Fibroblast of lung (primary cell): ENCODE results near the gene RRP7A. TPM values are rescaled to one million over a fixed set of nuclear protein-coding genes. Genes with fewer than 3 reads are reported as not detected.
"Not testable (repeated sequence)": the region's sequence is repeated elsewhere in the genome, so short reads cannot be mapped to it uniquely, and the experiment has no call there.

Experiments
- DNase-seq, 2 donors: peaks; one replicate each; pipeline versions ENCODE4 v3.0.0 to v3.0.0-alpha.2; 2010; ENCODE audit warnings: low read depth in 2 of 2
- H2AFZ ChIP-seq: 2 replicates; pipeline ENCODE4 v1.5.1; 2012; ENCODE audit warnings: low read length, control low read depth, inconsistent platforms
- H3K27ac ChIP-seq: 2 replicates; pipeline ENCODE4 v1.5.1; 2011; ENCODE audit warnings: low read length, control low read depth; ENCODE audit not compliant: insufficient read depth
- H3K27me3 ChIP-seq: 2 replicates; pipeline ENCODE4 v1.5.1; 2011; ENCODE audit warnings: mild to moderate bottlenecking, low read length; ENCODE audit not compliant: control insufficient read depth, insufficient read depth
- H3K36me3 ChIP-seq: 2 replicates; pipeline ENCODE4 v1.5.1; 2011; ENCODE audit warnings: low read length; ENCODE audit not compliant: control insufficient read depth, insufficient read depth
- H3K4me1 ChIP-seq: 2 replicates; pipeline ENCODE4 v1.5.1; 2011; ENCODE audit warnings: low read length; ENCODE audit not compliant: control insufficient read depth, insufficient read depth; ENCODE audit errors: extremely low read depth
- H3K4me2 ChIP-seq: 2 replicates; pipeline ENCODE4 v1.5.1; 2011; ENCODE audit warnings: low read length, control low read depth; ENCODE audit not compliant: insufficient read depth; ENCODE audit errors: extremely low read depth
- H3K4me3 ChIP-seq, 4 experiments: fragments of 200-600 bp in 1 of 4; sonication (generic) in 1 of 4; replicated peaks in 1 of 4; 2 replicates each; pipeline ENCODE4 v1.5.1; 2011 to 2016; ENCODE audit warnings: low read length in 4 of 4, low read depth in 3 of 4, mild to moderate bottlenecking in 3 of 4, control low read depth in 2 of 4, inconsistent platforms in 1 of 4, mixed read lengths in 1 of 4; ENCODE audit not compliant: insufficient read depth in 1 of 4; ENCODE audit errors: control extremely low read depth in 1 of 4
- H3K79me2 ChIP-seq: 2 replicates; pipeline ENCODE4 v1.5.1; 2012; ENCODE audit warnings: mild to moderate bottlenecking, low read length, inconsistent platforms; ENCODE audit not compliant: control insufficient read depth, insufficient read depth
- H3K9ac ChIP-seq: 2 replicates; pipeline ENCODE4 v1.5.1; 2011; ENCODE audit warnings: mild to moderate bottlenecking, low read length, control low read depth; ENCODE audit not compliant: insufficient read depth
- H3K9me3 ChIP-seq: 2 replicates; pipeline ENCODE4 v1.5.1; 2012; ENCODE audit warnings: low read depth, low read length; ENCODE audit not compliant: control insufficient read depth, insufficient read depth
- H4K20me1 ChIP-seq: 2 replicates; pipeline ENCODE4 v1.5.1; 2011; ENCODE audit warnings: low read length; ENCODE audit not compliant: control insufficient read depth, insufficient read depth; ENCODE audit errors: extremely low read depth
- EZH2 ChIP-seq: IDR thresholded peaks from 2 replicates; pipeline ENCODE4 v1.5.1; 2012; ENCODE audit warnings: low read length, control low read depth, mild to moderate bottlenecking; ENCODE audit errors: missing control alignments
- polyA plus RNA-seq, 2 donors: library from polyadenylated mRNA; depleted of rRNA in 1 of 2; stranded (reverse) in 1 of 2; unstranded in 1 of 2; fragments of >200 nt; gene quantifications; 2 replicates each; pipeline ENCODE4 v1.2.1, GENCODE V29; 2011 to 2012; ENCODE audit warnings: missing spikeins in 1 of 2
- total RNA-seq: library from RNA; depleted of rRNA; stranded (reverse); fragments of >200 nt; gene quantifications from 2 replicates; pipeline ENCODE4 v1.2.1, GENCODE V29; 2014
- TF ChIP-seq, protein P1 (sequence below), 2 donors: IDR thresholded peaks in 1 of 2; conservative IDR thresholded peaks in 1 of 2; 1 replicate in 1 of 2; 2 replicates in 1 of 2; pipeline ENCODE4 v1.5.1; 2011 to 2012; ENCODE audit warnings: low read length in 2 of 2, control low read depth in 1 of 2, inconsistent platforms in 1 of 2, low read depth in 1 of 2, mild to moderate bottlenecking in 1 of 2

The RRP7A gene
- total and polyA plus RNA-seq, 2 donors (not counting 1 experiment from before 2014, with no cell fraction given) = 18.9 to 21.3 TPM

DNA sequence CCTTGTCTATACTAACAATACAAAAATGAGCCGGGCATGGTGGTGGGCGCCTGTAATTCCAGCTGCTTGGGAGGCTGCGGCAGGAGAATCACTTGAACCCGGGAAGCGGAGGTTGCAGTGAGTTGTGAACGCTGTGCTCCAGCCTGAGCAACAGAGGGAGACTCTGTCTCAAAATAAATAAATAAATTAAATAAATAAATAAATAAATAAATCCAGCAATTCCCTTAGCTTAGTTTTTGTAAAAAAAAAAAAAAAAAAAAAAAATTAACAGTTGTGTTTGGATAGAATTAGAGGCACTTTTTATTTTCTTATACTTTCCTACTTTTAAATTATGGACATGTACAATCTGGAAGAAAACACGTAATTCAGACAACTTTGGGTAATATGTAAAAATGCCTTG lies 2.5 kb downstream of the RRP7A start:
- not testable (repeated sequence) for H4K20me1 ChIP-seq, H3K4me3 ChIP-seq, H3K9ac ChIP-seq, H3K4me2 ChIP-seq, H3K27me3 ChIP-seq, H3K27ac ChIP-seq, DNase-seq, H3K9me3 ChIP-seq, H2AFZ ChIP-seq, H3K36me3 ChIP-seq, H3K4me1 ChIP-seq
- peaks cover 19% of the 10 kb centered on the region for H3K79me2 ChIP-seq

DNA sequence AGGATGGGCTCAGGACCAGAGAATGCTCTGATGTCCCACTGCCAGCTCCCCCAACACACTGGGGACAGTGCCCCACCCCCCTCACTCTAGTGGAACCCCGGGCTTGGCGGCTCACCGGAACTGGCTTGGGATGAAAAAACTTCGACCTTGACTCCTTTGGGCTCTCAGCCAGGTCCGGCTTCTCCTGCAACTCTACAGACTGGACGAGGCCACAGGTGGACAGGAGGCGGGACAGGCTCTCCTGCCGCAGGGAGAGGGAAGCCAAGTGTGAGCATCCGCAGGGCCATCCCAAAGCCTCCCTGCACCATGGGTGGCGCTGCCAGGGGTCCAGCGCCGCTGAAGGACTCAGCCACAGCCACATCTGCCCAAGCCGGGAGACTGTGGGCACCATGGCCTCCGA lies 3.7 kb downstream of the RRP7A start:
- Histone ChIP-seq H2AFZ (no peak overlapping the region), H3K9me3 (no peaks in the 10 kb centered on the region), H3K27me3 (no peaks in the 10 kb centered on the region), H3K27ac (no peak overlapping the region), H3K4me1 (peaks cover 2% of the 10 kb centered on the region), H4K20me1 (no peaks in the 10 kb centered on the region), H3K4me3 (no peak overlapping the region), H3K4me2 (no peak overlapping the region), H3K9ac (no peak overlapping the region), H3K79me2 (peaks cover 19% of the 10 kb centered on the region), H3K36me3 (peaks cover 13% of the 10 kb centered on the region)
- DNase-seq = no peak
- TF ChIP-seq EZH2 = no peak
- TF ChIP-seq, protein P1, sequence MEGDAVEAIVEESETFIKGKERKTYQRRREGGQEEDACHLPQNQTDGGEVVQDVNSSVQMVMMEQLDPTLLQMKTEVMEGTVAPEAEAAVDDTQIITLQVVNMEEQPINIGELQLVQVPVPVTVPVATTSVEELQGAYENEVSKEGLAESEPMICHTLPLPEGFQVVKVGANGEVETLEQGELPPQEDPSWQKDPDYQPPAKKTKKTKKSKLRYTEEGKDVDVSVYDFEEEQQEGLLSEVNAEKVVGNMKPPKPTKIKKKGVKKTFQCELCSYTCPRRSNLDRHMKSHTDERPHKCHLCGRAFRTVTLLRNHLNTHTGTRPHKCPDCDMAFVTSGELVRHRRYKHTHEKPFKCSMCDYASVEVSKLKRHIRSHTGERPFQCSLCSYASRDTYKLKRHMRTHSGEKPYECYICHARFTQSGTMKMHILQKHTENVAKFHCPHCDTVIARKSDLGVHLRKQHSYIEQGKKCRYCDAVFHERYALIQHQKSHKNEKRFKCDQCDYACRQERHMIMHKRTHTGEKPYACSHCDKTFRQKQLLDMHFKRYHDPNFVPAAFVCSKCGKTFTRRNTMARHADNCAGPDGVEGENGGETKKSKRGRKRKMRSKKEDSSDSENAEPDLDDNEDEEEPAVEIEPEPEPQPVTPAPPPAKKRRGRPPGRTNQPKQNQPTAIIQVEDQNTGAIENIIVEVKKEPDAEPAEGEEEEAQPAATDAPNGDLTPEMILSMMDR (conservative IDR thresholded peaks at IDR 0.05 in 1 of 2, IDR thresholded peaks at IDR 0.05 in 1 of 2; ENCODE audit: low read depth in 1 of 2, low read length in 2 of 2) = no peak

DNA sequence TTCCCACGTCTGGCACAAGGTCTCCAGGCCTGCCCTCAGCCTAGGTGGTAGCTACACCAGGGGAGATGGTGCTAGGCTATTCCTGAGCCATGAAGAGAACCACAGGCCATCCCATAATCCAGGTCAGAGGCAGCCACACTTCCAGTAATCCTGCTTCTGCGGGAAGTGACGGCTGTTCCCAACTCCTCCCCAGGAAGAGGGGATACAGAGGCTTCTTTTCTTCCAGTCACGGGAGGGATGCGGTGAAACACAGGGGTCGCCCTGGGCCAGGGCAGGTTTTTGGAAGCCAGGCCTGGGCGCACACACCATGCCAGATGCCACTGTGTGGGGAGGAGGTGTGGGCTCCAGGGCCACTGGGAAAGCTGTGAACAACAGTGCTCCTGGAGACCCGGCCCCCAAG lies 4.3 kb downstream of the RRP7A start:
- DNase-seq, H3K27me3 ChIP-seq, H3K9me3 ChIP-seq, H3K4me2 ChIP-seq, H3K4me3 ChIP-seq, H3K9ac ChIP-seq, H3K4me1 ChIP-seq, H3K27ac ChIP-seq, H2AFZ ChIP-seq, H4K20me1 ChIP-seq: not testable (repeated sequence)
- H3K79me2 ChIP-seq = peaks cover 19% of the 10 kb centered on the region
- peaks cover 13% of the 10 kb centered on the region for H3K36me3 ChIP-seq

DNA sequence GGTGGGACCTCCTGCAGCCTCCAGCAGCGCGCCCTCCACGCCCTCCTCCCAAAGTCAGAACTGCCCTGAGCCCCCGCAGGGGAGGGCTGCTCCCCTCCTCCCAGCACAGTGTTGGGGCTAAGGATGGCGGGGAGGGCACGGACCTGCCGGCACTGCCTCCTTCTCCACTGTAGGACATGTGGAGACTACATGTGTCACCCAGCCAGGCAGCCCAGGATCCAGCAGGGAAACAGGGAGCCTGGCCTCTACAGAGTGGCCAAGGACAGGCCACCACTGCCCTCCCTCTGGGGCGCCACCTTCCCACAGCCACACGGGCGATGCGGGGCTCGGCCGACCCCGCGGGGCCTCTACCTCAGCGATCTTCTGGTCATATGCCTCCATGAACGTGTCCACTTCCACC lies 5.3 kb downstream of the RRP7A start:
- H3K4me1 ChIP-seq, H3K4me2 ChIP-seq, H2AFZ ChIP-seq, H3K4me3 ChIP-seq, H3K9me3 ChIP-seq, H3K27ac ChIP-seq, DNase-seq, H3K27me3 ChIP-seq, H4K20me1 ChIP-seq, H3K9ac ChIP-seq: not testable (repeated sequence)
- Histone ChIP-seq H3K36me3 (peaks cover 13% of the 10 kb centered on the region), H3K79me2 (peaks cover 16% of the 10 kb centered on the region)
